HG03521 (cell line): ENCODE data around the gene DQX1.
A peak's percentile ranks its signal among the peaks of the same experiment; 100 is the strongest.
"Not testable (repeated sequence)": the region's sequence is repeated elsewhere in the genome, so short reads cannot be mapped to it uniquely, and the experiment has no call there.

Source experiments
- ATAC-seq: cut with Tn5 transposase; IDR thresholded peaks from one replicate; pipeline ENCODE4 v1.9.1; 2021; ENCODE audit warnings: mild to moderate bottlenecking, moderate library complexity; ENCODE audit not compliant: unreplicated experiment

Gene DQX1

GRCh38 chr2:74497777-74498499 lies 28.1 kb downstream of the DQX1 start:
- ATAC-seq, result no peak

- ATAC-seq, result no peak
Observed at GRCh38 chr2:74496997-74497776, 28.8 kb downstream of the DQX1 start.

GRCh38 chr2:74495440-74495839 lies 30.6 kb downstream of the DQX1 start:
- ATAC-seq, result no peak

- ATAC-seq, result no peak
Observed at GRCh38 chr2:74493546-74493945, 32.5 kb downstream of the DQX1 start.

GRCh38 chr2:74491648-74492544 lies 34.1 kb downstream of the DQX1 start:
- ATAC-seq, result no peak

GRCh38 chr2:74489906-74490305 lies 36.1 kb downstream of the DQX1 start:
- ATAC-seq, result no peak

GRCh38 chr2:74488643-74489481 lies 37.2 kb downstream of the DQX1 start:
- ATAC-seq, result no peak

- no peak for ATAC-seq
Observed at GRCh38 chr2:74486141-74486540, 39.9 kb downstream of the DQX1 start.

- ATAC-seq, result not testable (repeated sequence)
Observed at GRCh38 chr2:74483675-74484164, 42.3 kb downstream of the DQX1 start.

- ATAC-seq, result peak; percentile 74
Observed at GRCh38 chr2:74482801-74483674, 43.0 kb downstream of the DQX1 start, which contains the start of the genes CCDC142 and TTC31. CCDC142 (minus strand) TSS chr2:74482998; CDS start chr2:74482837, 161 bp downstream. TTC31 (plus strand) TSS chr2:74483081; CDS start chr2:74483096, 15 bp downstream.

- peak; percentile 37 for ATAC-seq
Observed at GRCh38 chr2:74481961-74482800, 43.9 kb downstream of the DQX1 start.

- no peak for ATAC-seq
Observed at GRCh38 chr2:74481431-74481830, 44.6 kb downstream of the DQX1 start.

GRCh38 chr2:74474899-74475298 lies 51.1 kb downstream of the DQX1 start:
- ATAC-seq, result no peak

GRCh38 chr2:74474481-74474880 lies 51.5 kb downstream of the DQX1 start:
- no peak for ATAC-seq

GRCh38 chr2:74472945-74473258 lies 53.1 kb downstream of the DQX1 start:
- ATAC-seq, result no peak

- ATAC-seq, result peak; percentile 82
Observed at GRCh38 chr2:74472086-74472944, 53.7 kb downstream of the DQX1 start, which contains the start of gene MRPL53. MRPL53 (minus strand) TSS chr2:74472680; CDS start chr2:74472660, 20 bp downstream.
